Activated CD4-positive, CD25-positive, alpha-beta regulatory T cell treated with anti-CD3 and anti-CD28 coated beads, Interleukin-2, amount 50 U/mL, for 72 hours (primary cell): ENCODE measurements around the gene SLC22A13.
"Not testable (repeated sequence)": the region's sequence is repeated elsewhere in the genome, so short reads cannot be mapped to it uniquely, and the experiment has no call there.

Experiments used
- DNase-seq: peaks from one replicate; pipeline ENCODE4 v3.0.0; 2021

Gene SLC22A13

GRCh38 chr3:38265604-38266307, at the start of gene SLC22A13:
TSS of gene SLC22A13 (plus strand) at chr3:38265812. CDS start at chr3:38265861, 49 bp downstream.
- no peak for DNase-seq

GRCh38 chr3:38219609-38220197, 45.9 kb upstream of the SLC22A13 start:
- no peak for DNase-seq

GRCh38 chr3:38221005-38221404, 44.6 kb upstream of the SLC22A13 start:
- DNase-seq: no peak

- DNase-seq: no peak
Measured at GRCh38 chr3:38222032-38222634, 43.5 kb upstream of the SLC22A13 start.

GRCh38 chr3:38224357-38224756, 41.3 kb upstream of the SLC22A13 start:
- DNase-seq: no peak

GRCh38 chr3:38226273-38226672, 39.3 kb upstream of the SLC22A13 start:
- DNase-seq: no peak

GRCh38 chr3:38227989-38228388, 37.6 kb upstream of the SLC22A13 start:
- DNase-seq: no peak

GRCh38 chr3:38229036-38229435, 36.6 kb upstream of the SLC22A13 start:
- DNase-seq: no peak

- no peak for DNase-seq
Measured at GRCh38 chr3:38232701-38233100, 32.9 kb upstream of the SLC22A13 start.

GRCh38 chr3:38235466-38235865, 30.1 kb upstream of the SLC22A13 start:
- no peak for DNase-seq

- no peak for DNase-seq
Measured at GRCh38 chr3:38238416-38239008, 27.1 kb upstream of the SLC22A13 start.

GRCh38 chr3:38242812-38243211, 22.8 kb upstream of the SLC22A13 start:
- DNase-seq: not testable (repeated sequence)

GRCh38 chr3:38245930-38246329, 19.7 kb upstream of the SLC22A13 start:
- no peak for DNase-seq

- no peak for DNase-seq
Measured at GRCh38 chr3:38247366-38248035, 18.1 kb upstream of the SLC22A13 start.

- DNase-seq: no peak
Measured at GRCh38 chr3:38250198-38250597, 15.4 kb upstream of the SLC22A13 start.

GRCh38 chr3:38251197-38251596, 14.4 kb upstream of the SLC22A13 start:
- no peak for DNase-seq

- no peak for DNase-seq
Measured at GRCh38 chr3:38253704-38254103, 11.9 kb upstream of the SLC22A13 start.

- DNase-seq: no peak
Measured at GRCh38 chr3:38254872-38255271, 10.7 kb upstream of the SLC22A13 start.

GRCh38 chr3:38255627-38256026, 10.0 kb upstream of the SLC22A13 start:
- DNase-seq: no peak

GRCh38 chr3:38257583-38257982, 8.0 kb upstream of the SLC22A13 start:
- DNase-seq: no peak

GRCh38 chr3:38260474-38260873, 5.1 kb upstream of the SLC22A13 start:
- no peak for DNase-seq

- no peak for DNase-seq
Measured at GRCh38 chr3:38264353-38264771, 1.2 kb upstream of the SLC22A13 start.

- DNase-seq: no peak
Measured at GRCh38 chr3:38264779-38265178, 833 bp upstream of the SLC22A13 start.
